ENCODE results near the gene PUM2. TPM values are rescaled to one million over a fixed set of nuclear protein-coding genes. Genes with fewer than 3 reads are reported as not detected.

The PUM2 gene
- total and polyA plus RNA-seq, 2 of the 13 experiments (the other 11 are each of a cell fraction or from before 2014, with no cell fraction given) = 69.6 to 69.8 TPM

GRCh38 chr2:20207051-20207450 is 143.6 kb downstream of the PUM2 start (continued):
- no peak for TF ChIP-seq ZNF704 (CRISPR knock-in tag; IDR thresholded peaks at IDR 0.05; ENCODE audit: borderline replicate concordance)
- no peak for TF ChIP-seq ZNF329 (CRISPR knock-in tag; IDR thresholded peaks at IDR 0.05; ENCODE audit: low read depth)
- no peak for TF ChIP-seq LCORL (IDR thresholded peaks at IDR 0.05)
- TF ChIP-seq LCORL (CRISPR knock-in tag; IDR thresholded peaks at IDR 0.05) = peak; percentile 39; the same call in 1 of the 2 replicates
- TF ChIP-seq AKAP8 (CRISPR knock-in tag; IDR thresholded peaks at IDR 0.05) = no peak
- TF ChIP-seq MAFG (CRISPR knock-in tag; IDR thresholded peaks at IDR 0.05) = no peak
- TF ChIP-seq CEBPG (CRISPR knock-in tag; IDR thresholded peaks at IDR 0.05) = no peak
- TF ChIP-seq ZSCAN5A (CRISPR knock-in tag; IDR thresholded peaks at IDR 0.05; ENCODE audit: borderline replicate concordance) = no peak
- no peak; the same call in 1 of the 2 replicates for TF ChIP-seq ZNF124 (CRISPR knock-in tag; IDR thresholded peaks at IDR 0.05)
- no peak for TF ChIP-seq ZNF430 (CRISPR knock-in tag; IDR thresholded peaks at IDR 0.05)
- TF ChIP-seq RXRA (CRISPR knock-in tag; IDR thresholded peaks at IDR 0.05) = no peak
- no peak for TF ChIP-seq TCF7 (IDR thresholded peaks at IDR 0.05; ENCODE audit: low read depth)
- TF ChIP-seq TFDP1 (CRISPR knock-in tag; IDR thresholded peaks at IDR 0.05; ENCODE audit: borderline replicate concordance) = 0 out of 2 replicates have a peak, but pooled peaks have one; percentile 15
- TF ChIP-seq EP300 (IDR thresholded peaks at IDR 0.05; ENCODE audit: low read depth in 2 of 2, low read length in 2 of 2) = peak in 1 of 2 experiments; percentile 20; a peak in 1 of 4 replicates
- no peak for TF ChIP-seq EP300 (CRISPR knock-in tag; IDR thresholded peaks at IDR 0.05; ENCODE audit: borderline replicate concordance)
- no peak for TF ChIP-seq ZNF598 (CRISPR knock-in tag; IDR thresholded peaks at IDR 0.05; ENCODE audit: borderline replicate concordance)
- TF ChIP-seq ZNF234 (CRISPR knock-in tag; conservative IDR thresholded peaks at IDR 0.05) = no peak
- TF ChIP-seq ZEB1 (IDR thresholded peaks at IDR 0.05; ENCODE audit: insufficient replicate concordance, low read depth) = no peak
- TF ChIP-seq PRMT3 (CRISPR knock-in tag; IDR thresholded peaks at IDR 0.05; ENCODE audit: borderline replicate concordance, low read depth) = no peak
- TF ChIP-seq CBX2 (IDR thresholded peaks at IDR 0.05; ENCODE audit: low read depth, low read length) = no peak
- TF ChIP-seq CBX2 (CRISPR knock-in tag; IDR thresholded peaks at IDR 0.05; ENCODE audit: low read depth) = no peak
- TF ChIP-seq NR2F2 (IDR thresholded peaks at IDR 0.05; ENCODE audit: borderline replicate concordance, low read depth) = peak; percentile 67
- TF ChIP-seq PITX1 (CRISPR knock-in tag; IDR thresholded peaks at IDR 0.05) = no peak; the same call in 1 of the 2 replicates
